Astrocyte (in vitro differentiated cells and primary cell): Measurements from ENCODE around the gene MED15. TPM values are rescaled to one million over a fixed set of nuclear protein-coding genes. Genes with fewer than 3 reads are reported as not detected.
"Not testable (repeated sequence)": the region's sequence is repeated elsewhere in the genome, so short reads cannot be mapped to it uniquely, and the experiment has no call there.

ENCODE experiments used
- DNase-seq: peaks from one replicate; pipeline ENCODE4 v3.0.0-alpha.2; 2010; ENCODE audit warnings: low read depth
- FAIRE-seq: peaks from 2 replicates; lab custom pipeline; 2011; peaks lifted over from hg19 to GRCh38; lab: Jason Lieb, UNC
- H2AFZ ChIP-seq: 2 replicates; pipeline ENCODE4 v1.6.0; 2012; ENCODE audit warnings: low read depth, low read length, inconsistent platforms
- H3K27ac ChIP-seq: 2 replicates; pipeline ENCODE4 v1.5.1; 2011; ENCODE audit warnings: low read depth, low read length, inconsistent platforms
- H3K27me3 ChIP-seq: 2 replicates; pipeline ENCODE4 v1.6.0; 2011; ENCODE audit warnings: low read length, inconsistent platforms; ENCODE audit not compliant: insufficient read depth
- H3K36me3 ChIP-seq: 2 replicates; pipeline ENCODE4 v1.5.1; 2011; ENCODE audit warnings: low read length, inconsistent platforms; ENCODE audit not compliant: insufficient read depth
- H3K4me1 ChIP-seq: 2 replicates; pipeline ENCODE4 v1.5.1; 2011; ENCODE audit warnings: low read length, inconsistent platforms; ENCODE audit not compliant: insufficient read depth
- H3K4me2 ChIP-seq: 2 replicates; pipeline ENCODE4 v1.6.0; 2012; ENCODE audit warnings: low read length, inconsistent platforms
- H3K4me3 ChIP-seq: 2 replicates; pipeline ENCODE4 v1.5.1; 2011; ENCODE audit warnings: low read depth, mild to moderate bottlenecking, low read length, inconsistent platforms; ENCODE audit not compliant: insufficient read depth
- H3K79me2 ChIP-seq: 2 replicates; pipeline ENCODE4 v1.6.0; 2012; ENCODE audit warnings: mild to moderate bottlenecking, low read length, inconsistent platforms; ENCODE audit not compliant: insufficient read depth
- H3K9ac ChIP-seq: 2 replicates; pipeline ENCODE4 v1.6.0; 2012; ENCODE audit warnings: mild to moderate bottlenecking, low read length, inconsistent platforms
- H3K9me3 ChIP-seq: 2 replicates; pipeline ENCODE4 v1.5.1; 2012; ENCODE audit warnings: low read depth, mild to moderate bottlenecking, low read length, inconsistent platforms; ENCODE audit not compliant: insufficient read depth
- H4K20me1 ChIP-seq: 2 replicates; pipeline ENCODE4 v1.6.0; 2012; ENCODE audit warnings: low read length, inconsistent platforms; ENCODE audit not compliant: insufficient read depth
- H3K27ac Mint-ChIP-seq: one replicate; pipeline ENCODE4 v1.8.0; 2021; ENCODE audit warnings: mild to moderate bottlenecking, mixed read lengths; ENCODE audit not compliant: unreplicated experiment
- H3K27me3 Mint-ChIP-seq: one replicate; pipeline ENCODE4 v1.8.0; 2021; ENCODE audit warnings: low read depth, mixed read lengths; ENCODE audit not compliant: unreplicated experiment
- H3K36me3 Mint-ChIP-seq: one replicate; pipeline ENCODE4 v1.8.0; 2021; ENCODE audit warnings: low read depth, mixed read lengths; ENCODE audit not compliant: unreplicated experiment
- H3K4me1 Mint-ChIP-seq: one replicate; pipeline ENCODE4 v1.8.0; 2021; ENCODE audit warnings: low read depth, mixed read lengths; ENCODE audit not compliant: unreplicated experiment
- H3K4me3 Mint-ChIP-seq: one replicate; pipeline ENCODE4 v1.8.0; 2021; ENCODE audit warnings: mild to moderate bottlenecking, moderate library complexity, mixed read lengths; ENCODE audit not compliant: unreplicated experiment
- H3K9me3 Mint-ChIP-seq: one replicate; pipeline ENCODE4 v1.8.0; 2021; ENCODE audit warnings: mild to moderate bottlenecking, mixed read lengths; ENCODE audit not compliant: unreplicated experiment
- EZH2 ChIP-seq: IDR thresholded peaks from 2 replicates; pipeline ENCODE4 v1.6.1; 2012; ENCODE audit warnings: mild to moderate bottlenecking, low read length, inconsistent platforms; ENCODE audit not compliant: insufficient read depth
- total RNA-seq: library from RNA; stranded (reverse); gene quantifications from 2 replicates; pipeline ENCODE4 v1.2.1, GENCODE V29; 2021
- TF ChIP-seq, protein P1 (sequence below): IDR thresholded peaks from 2 replicates; pipeline ENCODE4 v1.5.1; 2011; ENCODE audit warnings: low read depth, mild to moderate bottlenecking, inconsistent platforms, low read length, moderate library complexity; ENCODE audit not compliant: insufficient read depth

The MED15 gene
- total RNA-seq, 1 donor from 2014 or later, result 153 TPM

DNA sequence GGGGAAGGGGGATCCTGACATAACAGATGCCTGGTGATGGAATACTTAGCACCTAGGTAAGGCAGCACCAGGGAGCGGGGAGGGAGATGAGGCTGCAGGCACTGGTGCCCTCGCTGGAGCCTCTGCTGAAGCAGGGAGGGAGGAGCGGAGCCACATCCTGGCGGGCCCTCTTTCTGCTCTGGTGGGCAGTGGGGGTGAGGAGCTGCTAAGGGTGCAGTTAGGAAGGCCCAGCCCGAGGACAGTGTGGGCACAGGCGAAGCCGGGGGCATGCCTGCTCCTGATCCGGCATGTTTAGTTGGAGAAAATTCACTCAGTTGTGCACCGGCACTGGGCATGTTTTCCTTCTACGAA is 83.9 kb downstream of the MED15 start:
- no peaks in the 10 kb centered on the region for H3K36me3 Mint-ChIP-seq
- Histone ChIP-seq H3K4me3 (no peak overlapping the region), H3K9me3 (no peaks in the 10 kb centered on the region), H2AFZ (no peak overlapping the region), H3K9ac (no peak overlapping the region), H3K79me2 (no peaks in the 10 kb centered on the region), H3K4me1 (no peaks in the 10 kb centered on the region), H4K20me1 (peaks cover 14% of the 10 kb centered on the region), H3K27ac (no peak overlapping the region), H3K27me3 (no peaks in the 10 kb centered on the region), H3K36me3 (peaks cover 6% of the 10 kb centered on the region), H3K4me2 (no peak overlapping the region)
- H3K27ac Mint-ChIP-seq, result no peak overlapping the region
- FAIRE-seq (no peak), DNase-seq (no peak)
- peaks cover 3% of the 10 kb centered on the region for H3K4me1 Mint-ChIP-seq
- no peak overlapping the region for H3K4me3 Mint-ChIP-seq
- H3K9me3 Mint-ChIP-seq, result no peaks in the 10 kb centered on the region
- TF ChIP-seq, protein P1, sequence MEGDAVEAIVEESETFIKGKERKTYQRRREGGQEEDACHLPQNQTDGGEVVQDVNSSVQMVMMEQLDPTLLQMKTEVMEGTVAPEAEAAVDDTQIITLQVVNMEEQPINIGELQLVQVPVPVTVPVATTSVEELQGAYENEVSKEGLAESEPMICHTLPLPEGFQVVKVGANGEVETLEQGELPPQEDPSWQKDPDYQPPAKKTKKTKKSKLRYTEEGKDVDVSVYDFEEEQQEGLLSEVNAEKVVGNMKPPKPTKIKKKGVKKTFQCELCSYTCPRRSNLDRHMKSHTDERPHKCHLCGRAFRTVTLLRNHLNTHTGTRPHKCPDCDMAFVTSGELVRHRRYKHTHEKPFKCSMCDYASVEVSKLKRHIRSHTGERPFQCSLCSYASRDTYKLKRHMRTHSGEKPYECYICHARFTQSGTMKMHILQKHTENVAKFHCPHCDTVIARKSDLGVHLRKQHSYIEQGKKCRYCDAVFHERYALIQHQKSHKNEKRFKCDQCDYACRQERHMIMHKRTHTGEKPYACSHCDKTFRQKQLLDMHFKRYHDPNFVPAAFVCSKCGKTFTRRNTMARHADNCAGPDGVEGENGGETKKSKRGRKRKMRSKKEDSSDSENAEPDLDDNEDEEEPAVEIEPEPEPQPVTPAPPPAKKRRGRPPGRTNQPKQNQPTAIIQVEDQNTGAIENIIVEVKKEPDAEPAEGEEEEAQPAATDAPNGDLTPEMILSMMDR, result no peak
- no peak for TF ChIP-seq EZH2
- peaks cover 8% of the 10 kb centered on the region for H3K27me3 Mint-ChIP-seq

DNA sequence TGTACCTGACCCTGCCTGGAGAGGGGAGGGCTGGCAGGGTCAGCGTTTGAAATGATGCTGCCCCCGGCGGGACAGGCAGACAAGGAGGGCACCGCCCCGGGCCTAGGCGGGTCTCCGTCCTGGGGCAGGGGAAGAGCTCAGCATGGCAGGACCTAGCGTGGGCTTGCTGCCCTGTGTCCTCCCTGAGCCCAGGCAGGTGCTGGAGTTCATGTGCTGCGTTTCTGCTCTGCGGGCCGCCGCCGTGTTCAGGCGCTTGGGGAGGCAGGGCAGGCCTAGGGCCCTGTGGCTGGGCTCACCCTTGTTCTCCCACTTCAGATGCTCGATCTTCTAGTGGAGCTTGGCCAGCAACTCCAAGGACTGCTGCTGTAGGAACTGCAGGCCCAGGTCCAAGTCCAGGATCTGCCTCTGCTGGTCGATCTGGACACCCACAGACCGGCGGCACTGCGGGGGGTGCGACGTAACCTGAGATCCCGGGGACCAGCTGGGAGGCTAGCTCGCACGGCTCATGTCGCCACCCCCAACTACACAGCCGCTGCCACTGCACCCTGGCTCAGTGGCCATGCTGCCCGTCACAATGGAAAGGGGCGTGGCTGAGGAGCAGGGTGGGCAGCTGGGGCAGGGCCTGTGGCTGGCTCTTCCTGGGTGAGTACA is 84.4 kb downstream of the MED15 start:
- Mint-ChIP-seq H3K27ac (no peak overlapping the region), H3K4me1 (peaks cover 3% of the 10 kb centered on the region), H3K4me3 (no peak overlapping the region), H3K36me3 (no peaks in the 10 kb centered on the region), H3K9me3 (no peaks in the 10 kb centered on the region), H3K27me3 (peaks cover 8% of the 10 kb centered on the region)
- DNase-seq (no peak), FAIRE-seq (no peak)
- H3K27ac ChIP-seq, result no peak overlapping the region
- no peaks in the 10 kb centered on the region for H3K4me1 ChIP-seq
- H3K4me2 ChIP-seq, result no peak overlapping the region
- no peaks in the 10 kb centered on the region for H3K9me3 ChIP-seq
- no peak overlapping the region for H2AFZ ChIP-seq
- peaks cover 3% of the 10 kb centered on the region for H3K36me3 ChIP-seq
- peaks cover 10% of the 10 kb centered on the region for H4K20me1 ChIP-seq
- H3K27me3 ChIP-seq, result no peaks in the 10 kb centered on the region
- no peak overlapping the region for H3K9ac ChIP-seq
- no peak for TF ChIP-seq EZH2
- TF ChIP-seq, protein P1, result no peak
- no peak overlapping the region for H3K4me3 ChIP-seq
- no peaks in the 10 kb centered on the region for H3K79me2 ChIP-seq

DNA sequence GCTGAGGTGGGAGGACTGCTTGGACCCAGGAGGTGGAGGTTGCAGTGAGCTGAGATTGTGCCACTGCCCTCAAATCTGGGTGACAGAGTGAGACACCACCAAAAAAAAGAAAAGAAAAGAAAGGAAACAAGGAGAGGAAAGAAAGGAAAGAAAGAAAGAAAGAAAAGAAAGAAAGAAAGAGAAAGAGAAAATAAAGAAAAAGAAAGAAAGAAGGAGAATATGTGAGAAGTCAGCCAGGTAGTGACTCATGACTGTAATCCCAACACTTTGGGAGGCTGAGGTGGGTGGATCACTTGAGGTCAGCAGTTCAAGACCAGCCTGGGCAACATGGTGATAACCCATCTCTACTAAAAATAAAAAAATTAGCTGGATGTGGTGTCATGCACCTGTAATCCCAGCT is 86.6 kb downstream of the MED15 start:
- not testable (repeated sequence) for H3K4me1 ChIP-seq, FAIRE-seq, H2AFZ ChIP-seq, H3K4me3 Mint-ChIP-seq, H3K27ac Mint-ChIP-seq, H3K9me3 Mint-ChIP-seq, H3K4me1 Mint-ChIP-seq, H3K27me3 Mint-ChIP-seq, DNase-seq, H3K27ac ChIP-seq, H3K36me3 Mint-ChIP-seq, H3K79me2 ChIP-seq, H3K9ac ChIP-seq, H3K4me2 ChIP-seq, H3K9me3 ChIP-seq, H3K36me3 ChIP-seq, H3K4me3 ChIP-seq, H3K27me3 ChIP-seq, H4K20me1 ChIP-seq

DNA sequence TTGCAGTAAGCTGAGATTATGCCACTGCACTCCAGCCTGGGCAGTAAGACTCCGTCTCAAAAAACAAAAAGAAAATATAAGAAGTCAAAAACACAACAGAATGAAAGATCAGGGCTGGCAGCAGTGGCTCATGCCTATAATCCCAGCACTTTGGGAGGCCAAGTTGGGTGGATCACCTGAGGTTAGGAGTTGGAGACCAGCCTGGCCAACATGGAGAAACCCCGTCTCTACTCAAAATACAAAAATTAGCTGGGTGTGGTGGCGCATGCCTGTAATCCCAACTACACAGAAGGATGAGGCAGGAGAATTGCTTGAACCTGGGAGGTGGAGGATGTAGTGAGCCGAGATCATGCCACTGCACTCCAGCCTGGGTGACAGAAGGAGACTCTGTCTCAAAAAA is 87.1 kb downstream of the MED15 start:
- H3K36me3 ChIP-seq, result not testable (repeated sequence)

More for the DNA sequence above, 87.1 kb downstream of the MED15 start:
- not testable (repeated sequence) for H3K79me2 ChIP-seq, H3K4me1 ChIP-seq, H3K9ac ChIP-seq, H4K20me1 ChIP-seq, H3K4me2 ChIP-seq, H3K4me3 Mint-ChIP-seq, H3K27me3 Mint-ChIP-seq, H3K27me3 ChIP-seq, H3K36me3 Mint-ChIP-seq, H3K9me3 Mint-ChIP-seq, DNase-seq, H3K4me3 ChIP-seq, FAIRE-seq, H2AFZ ChIP-seq, H3K9me3 ChIP-seq, H3K27ac ChIP-seq, H3K4me1 Mint-ChIP-seq, H3K27ac Mint-ChIP-seq
